IPS-18c (cell line): ENCODE measurements around the gene GYPB.
"Not testable (repeated sequence)": the region's sequence is repeated elsewhere in the genome, so short reads cannot be mapped to it uniquely, and the experiment has no call there.

Experiments used
- H3K4me3 ChIP-seq: 2 replicates; pipeline ENCODE4 v1.7.0; 2013; ENCODE audit warnings: low read depth, mild to moderate bottlenecking, low read length, moderate library complexity; ENCODE audit not compliant: insufficient read depth
- H3K9me3 ChIP-seq: one replicate; pipeline ENCODE4 v1.6.1; 2013; ENCODE audit warnings: mild to moderate bottlenecking, low read length, moderate library complexity; ENCODE audit not compliant: control insufficient read depth, insufficient read depth

The GYPB gene

DNA sequence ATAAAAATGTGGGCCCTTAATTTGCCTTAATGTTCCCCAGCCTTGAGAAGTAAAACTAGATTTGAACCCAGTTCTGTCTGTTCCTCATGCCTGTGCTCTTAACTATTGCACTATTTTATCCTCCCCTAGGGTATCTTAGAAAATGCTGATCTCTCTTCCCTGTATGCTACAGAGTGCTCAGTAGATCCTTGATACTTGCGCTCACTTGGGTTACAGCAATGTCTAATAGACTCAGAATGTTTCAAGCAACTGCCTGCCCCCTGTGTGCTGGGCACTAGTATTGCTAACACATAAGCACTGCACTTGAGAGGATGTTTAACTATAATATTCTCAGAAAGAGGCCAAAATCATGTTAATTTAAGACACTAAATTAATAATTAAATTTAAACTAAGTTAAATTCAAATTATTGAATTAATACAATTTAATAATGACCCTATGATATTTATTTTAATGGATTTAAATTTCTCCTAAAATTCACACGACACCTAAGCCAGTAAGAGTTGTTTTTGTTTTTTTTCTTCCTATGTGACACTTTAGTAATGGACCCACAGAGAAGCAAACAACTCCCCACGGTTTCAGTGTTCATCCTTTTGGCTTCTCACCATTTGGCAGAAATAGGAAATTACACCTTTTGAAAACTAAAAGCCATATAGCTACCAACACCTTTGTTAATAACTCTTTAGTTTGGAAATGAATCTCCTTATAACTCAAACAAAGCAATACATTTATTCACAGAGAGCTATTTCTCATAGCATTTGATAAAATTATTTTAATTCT is 768 bp downstream of the GYPB start:
- H3K9me3 ChIP-seq, H3K4me3 ChIP-seq: not testable (repeated sequence)

DNA sequence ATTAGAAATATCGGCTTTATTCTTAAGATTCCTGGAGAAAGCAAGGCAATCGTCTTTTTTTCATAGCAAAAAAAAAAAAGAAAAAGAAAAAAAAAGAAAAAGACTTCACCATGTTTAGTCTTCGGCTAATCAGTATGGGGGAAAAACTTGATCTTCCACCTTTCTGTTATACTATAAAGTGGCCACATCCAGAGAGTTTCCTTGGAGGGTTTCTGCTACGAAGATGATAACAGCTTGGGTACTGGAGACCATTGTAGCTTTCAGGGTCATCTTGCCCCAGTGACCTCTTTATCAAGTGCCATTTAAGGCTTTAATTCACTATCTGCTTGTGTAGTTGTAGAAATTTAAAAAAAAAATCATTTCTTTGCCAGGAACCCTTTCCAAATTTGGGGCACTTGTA is 1.9 kb downstream of the GYPB start:
- H3K9me3 ChIP-seq, H3K4me3 ChIP-seq: not testable (repeated sequence)

GRCh38 chr4:144016057-144016605 is 3.0 kb downstream of the GYPB start:
- not testable (repeated sequence) for H3K4me3 ChIP-seq, H3K9me3 ChIP-seq

GRCh38 chr4:144014808-144015207 is 4.4 kb downstream of the GYPB start:
- Histone ChIP-seq H3K4me3 (no peak overlapping the region), H3K9me3 (no peaks in the 10 kb centered on the region)

DNA sequence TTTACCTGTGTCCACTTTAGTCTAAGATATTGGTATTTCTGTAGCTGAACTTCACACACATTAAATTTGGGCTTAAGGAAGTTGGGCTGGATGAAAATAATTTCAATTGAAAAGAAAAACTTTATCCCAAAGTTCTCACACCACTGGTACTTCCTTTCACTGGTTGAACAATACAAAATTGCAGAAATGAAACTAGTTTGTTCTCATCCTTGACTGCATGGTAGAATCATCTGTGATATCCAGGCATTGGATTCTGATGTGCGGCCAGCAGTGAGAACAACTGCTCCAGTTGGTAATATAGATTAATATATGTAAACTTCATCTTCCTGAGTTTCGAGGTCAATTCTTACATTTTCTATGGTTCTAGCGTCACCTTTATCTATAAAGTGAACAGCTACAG is 10.6 kb downstream of the GYPB start:
- H3K9me3 ChIP-seq, H3K4me3 ChIP-seq: not testable (repeated sequence)

GRCh38 chr4:144007960-144008359 is 11.2 kb downstream of the GYPB start:
- not testable (repeated sequence) for H3K4me3 ChIP-seq, H3K9me3 ChIP-seq

GRCh38 chr4:144006200-144006803 is 12.9 kb downstream of the GYPB start:
- H3K4me3 ChIP-seq: not testable (repeated sequence)

GRCh38 chr4:144005558-144005953 is 13.6 kb downstream of the GYPB start:
- not testable (repeated sequence) for H3K9me3 ChIP-seq

More at GRCh38 chr4:144006200-144006803, 12.9 kb downstream of the GYPB start:
- H3K9me3 ChIP-seq: not testable (repeated sequence)

GRCh38 chr4:144004868-144005557 is 14.2 kb downstream of the GYPB start:
- not testable (repeated sequence) for H3K4me3 ChIP-seq, H3K9me3 ChIP-seq

More at GRCh38 chr4:144005558-144005953, 13.6 kb downstream of the GYPB start:
- not testable (repeated sequence) for H3K4me3 ChIP-seq

DNA sequence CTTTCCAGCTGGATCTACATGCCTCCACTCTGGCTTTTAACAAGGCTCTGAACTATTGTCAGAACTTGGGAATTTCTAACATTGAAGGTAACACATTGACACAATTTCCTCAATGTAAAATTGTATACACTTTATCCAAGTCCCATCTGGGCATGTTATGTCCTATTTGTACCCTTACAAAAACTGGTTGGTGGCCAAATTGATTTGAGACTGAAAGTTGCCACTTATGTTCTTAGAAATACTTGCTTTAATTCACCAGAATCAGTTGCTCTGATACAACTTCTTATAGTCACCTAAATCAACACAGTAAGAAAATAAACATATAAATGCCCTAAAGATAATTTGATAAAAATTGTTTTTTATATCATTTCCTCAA is 15.3 kb downstream of the GYPB start:
- not testable (repeated sequence) for H3K9me3 ChIP-seq, H3K4me3 ChIP-seq

DNA sequence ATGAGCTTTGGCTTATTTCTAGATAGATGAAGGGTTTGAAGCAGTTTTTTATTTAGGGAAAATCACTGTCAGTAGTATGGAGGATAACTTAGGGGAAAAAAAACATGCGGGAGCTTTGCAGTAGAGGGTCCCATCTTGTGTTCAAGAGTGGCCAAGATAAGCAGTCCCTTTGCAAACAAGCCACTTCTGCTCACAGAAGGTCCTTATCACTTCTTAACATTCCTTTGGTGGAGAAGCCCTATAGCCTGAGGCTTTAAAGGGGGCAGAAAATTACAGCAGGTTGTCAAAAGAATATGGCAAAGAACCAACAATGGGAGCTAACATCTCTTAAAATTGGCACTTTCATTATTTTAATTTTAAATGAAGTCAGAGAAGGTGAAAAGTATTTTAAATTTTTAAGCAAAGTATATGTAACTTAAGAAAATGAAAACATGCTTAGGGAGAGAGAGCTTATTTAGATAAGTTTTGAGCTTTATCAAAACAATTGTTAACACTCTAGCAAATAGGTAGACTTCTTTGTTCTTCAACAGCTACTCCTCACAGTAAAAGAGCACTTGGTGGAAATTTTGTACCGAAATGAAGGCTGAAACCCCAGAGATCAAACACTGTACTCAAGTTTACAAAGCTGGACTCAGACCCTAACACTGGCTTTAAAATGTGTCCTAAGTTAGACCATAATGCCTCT is 15.8 kb downstream of the GYPB start:
- not testable (repeated sequence) for H3K9me3 ChIP-seq, H3K4me3 ChIP-seq

- H3K4me3 ChIP-seq, H3K9me3 ChIP-seq: not testable (repeated sequence)
Observed at GRCh38 chr4:144000331-144000995, 18.7 kb downstream of the GYPB start.

- not testable (repeated sequence) for H3K4me3 ChIP-seq, H3K9me3 ChIP-seq
Observed at GRCh38 chr4:143996193-143996592, 23.0 kb downstream of the GYPB start.

- H3K4me3 ChIP-seq, H3K9me3 ChIP-seq: not testable (repeated sequence)
Observed at GRCh38 chr4:143991761-143992160, 27.4 kb downstream of the GYPB start.

DNA sequence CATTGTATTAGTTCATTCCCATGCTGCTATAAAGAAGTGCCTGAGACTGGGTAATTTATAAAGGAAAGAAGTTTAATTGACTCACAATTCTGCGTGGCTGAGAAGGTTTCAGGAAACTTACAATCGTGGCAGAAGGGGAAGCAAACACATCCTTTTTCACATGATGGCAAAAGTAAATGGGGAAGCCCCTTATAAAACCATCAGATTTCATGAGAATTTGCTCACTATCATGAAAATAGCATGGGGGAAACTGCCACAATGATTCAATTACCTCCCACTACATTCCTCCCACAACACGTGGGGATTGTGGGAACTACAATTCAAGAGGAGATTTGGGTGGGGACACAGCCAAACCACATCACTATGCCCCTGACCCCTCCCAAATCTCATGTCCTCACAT is 28.5 kb downstream of the GYPB start:
- not testable (repeated sequence) for H3K9me3 ChIP-seq, H3K4me3 ChIP-seq

- Histone ChIP-seq H3K4me3 (no peak overlapping the region), H3K9me3 (no peaks in the 10 kb centered on the region)
Observed at GRCh38 chr4:143986180-143986579, 33.0 kb downstream of the GYPB start.

GRCh38 chr4:143980776-143981175 is 38.4 kb downstream of the GYPB start:
- H3K9me3 ChIP-seq, H3K4me3 ChIP-seq: not testable (repeated sequence)
